H9 (cell line): ENCODE data around the gene VWC2. TPM values are rescaled to one million over a fixed set of nuclear protein-coding genes. Genes with fewer than 3 reads are reported as not detected.

Source experiments
- DNase-seq: peaks from one replicate; pipeline ENCODE4 v3.0.0-alpha.2; 2017
- H2AFZ ChIP-seq: one replicate; pipeline ENCODE4 v1.6.1; 2013; ENCODE audit warnings: mild to moderate bottlenecking, low read length, control low read depth, moderate library complexity
- H2AK5ac ChIP-seq: 2 replicates; pipeline ENCODE4 v1.6.1; 2013; ENCODE audit warnings: low read length, control low read depth, mixed read lengths; ENCODE audit not compliant: insufficient read length
- H2BK120ac ChIP-seq: one replicate; pipeline ENCODE4 v1.6.1; 2013; ENCODE audit warnings: low read depth, mild to moderate bottlenecking, low read length, control low read depth, inconsistent platforms; ENCODE audit not compliant: poor library complexity, severe bottlenecking
- H2BK12ac ChIP-seq: 2 replicates; pipeline ENCODE4 v1.6.1; 2013; ENCODE audit warnings: low read length, control low read depth, mixed read lengths, low read depth; ENCODE audit not compliant: insufficient read length
- H2BK15ac ChIP-seq: 2 replicates; pipeline ENCODE4 v1.6.1; 2013; ENCODE audit warnings: low read depth, low read length, control low read depth
- H2BK20ac ChIP-seq: one replicate; pipeline ENCODE4 v1.6.1; 2013; ENCODE audit warnings: low read depth, mild to moderate bottlenecking, low read length, control low read depth, inconsistent platforms; ENCODE audit not compliant: poor library complexity, severe bottlenecking
- H2BK5ac ChIP-seq: 2 replicates; pipeline ENCODE4 v1.6.1; 2013; ENCODE audit warnings: low read length, control low read depth, mixed read lengths; ENCODE audit not compliant: insufficient read length
- H3K14ac ChIP-seq: 2 replicates; pipeline ENCODE4 v1.6.1; 2013; ENCODE audit warnings: low read length, control low read depth; ENCODE audit not compliant: insufficient read depth
- H3K18ac ChIP-seq: 2 replicates; pipeline ENCODE4 v1.6.1; 2013; ENCODE audit warnings: low read depth, mild to moderate bottlenecking, mixed read lengths, low read length, control low read depth; ENCODE audit not compliant: insufficient read length
- H3K23ac ChIP-seq: 2 replicates; pipeline ENCODE4 v1.6.1; 2013; ENCODE audit warnings: low read length, control low read depth, mixed read lengths, low read depth; ENCODE audit not compliant: insufficient read length
- H3K23me2 ChIP-seq: 2 replicates; pipeline ENCODE4 v1.6.1; 2013; ENCODE audit warnings: low read depth, mild to moderate bottlenecking, mixed read lengths, low read length, control low read depth; ENCODE audit not compliant: insufficient read length, poor library complexity, severe bottlenecking
- H3K27ac ChIP-seq: 2 replicates; pipeline ENCODE4 v1.5.1; 2013; ENCODE audit warnings: low read length, control low read depth, mixed read lengths, low read depth; ENCODE audit not compliant: insufficient read length
- H3K27me3 ChIP-seq: 2 replicates; pipeline ENCODE4 v1.6.1; 2013; ENCODE audit warnings: low read length, control low read depth, inconsistent platforms; ENCODE audit not compliant: insufficient read depth
- H3K4ac ChIP-seq: 2 replicates; pipeline ENCODE4 v1.6.1; 2013; ENCODE audit warnings: low read depth, mild to moderate bottlenecking, control low read depth, inconsistent platforms, low read length, moderate library complexity
- H3K4me1 ChIP-seq: 2 replicates; pipeline ENCODE4 v1.6.1; 2013; ENCODE audit warnings: low read length, control low read depth, inconsistent platforms; ENCODE audit not compliant: insufficient read depth
- H3K4me2 ChIP-seq: 2 replicates; pipeline ENCODE4 v1.6.1; 2013; ENCODE audit warnings: low read length, control low read depth, mixed read lengths; ENCODE audit not compliant: insufficient read length, insufficient read depth
- H3K56ac ChIP-seq: 2 replicates; pipeline ENCODE4 v1.6.1; 2013; ENCODE audit warnings: low read depth, mild to moderate bottlenecking, mixed read lengths, low read length, control low read depth; ENCODE audit not compliant: insufficient read length
- H3K79me1 ChIP-seq: 2 replicates; pipeline ENCODE4 v1.6.1; 2013; ENCODE audit warnings: low read depth, mild to moderate bottlenecking, moderate library complexity, low read length, control low read depth, inconsistent platforms; ENCODE audit not compliant: insufficient read depth, poor library complexity, severe bottlenecking
- H3K79me2 ChIP-seq: 2 replicates; pipeline ENCODE4 v1.6.1; 2013; ENCODE audit warnings: low read length, control low read depth, inconsistent platforms; ENCODE audit not compliant: insufficient read depth
- H3K9ac ChIP-seq: 2 replicates; pipeline ENCODE4 v1.6.1; 2013; ENCODE audit warnings: low read length, control low read depth, mixed read lengths; ENCODE audit not compliant: insufficient read length; ENCODE audit errors: extremely low read depth
- H3K9me3 ChIP-seq: one replicate; pipeline ENCODE4 v1.6.1; 2013; ENCODE audit warnings: low read depth, low read length, inconsistent platforms; ENCODE audit not compliant: control insufficient read depth
- H3T11ph ChIP-seq: one replicate; pipeline ENCODE4 v1.6.1; 2013; ENCODE audit warnings: mild to moderate bottlenecking, low read length, control low read depth, inconsistent platforms
- H4K20me1 ChIP-seq: one replicate; pipeline ENCODE4 v1.6.1; 2013; ENCODE audit not compliant: control insufficient read depth, insufficient read length, insufficient read depth
- H4K5ac ChIP-seq: 2 replicates; pipeline ENCODE4 v1.6.1; 2013; ENCODE audit warnings: low read depth, mild to moderate bottlenecking, mixed read lengths, low read length, control low read depth; ENCODE audit not compliant: insufficient read length
- H4K8ac ChIP-seq: replicated peaks from 2 replicates; pipeline ENCODE4 v1.6.1; 2013; ENCODE audit warnings: low read length, control low read depth, mixed read lengths, low read depth; ENCODE audit not compliant: insufficient read length
- H4K91ac ChIP-seq: 2 replicates; pipeline ENCODE4 v1.6.1; 2013; ENCODE audit warnings: low read depth, mild to moderate bottlenecking, moderate library complexity, mixed read lengths, low read length, control low read depth; ENCODE audit not compliant: insufficient read length
- H3K27ac Mint-ChIP-seq, 3 experiments: 2 replicates in 2 of 3; 3 replicates in 1 of 3; pipeline ENCODE4 v1.8.0; 2020 to 2021; ENCODE audit warnings: mixed read lengths in 3 of 3, mild to moderate bottlenecking in 1 of 3, moderate library complexity in 1 of 3
- H3K27me3 Mint-ChIP-seq: 2 replicates; pipeline ENCODE4 v1.8.0; 2021; ENCODE audit warnings: low read depth, mild to moderate bottlenecking, moderate library complexity, mixed read lengths
- H3K36me3 Mint-ChIP-seq, 3 experiments: 2 replicates in 2 of 3; 3 replicates in 1 of 3; pipeline ENCODE4 v1.8.0; 2020 to 2021; ENCODE audit warnings: low read depth in 3 of 3, mixed read lengths in 3 of 3; ENCODE audit not compliant: insufficient read depth in 1 of 3
- H3K4me1 Mint-ChIP-seq, 2 experiments: 2 replicates each; pipeline ENCODE4 v1.8.0; 2020; ENCODE audit warnings: mixed read lengths in 2 of 2
- H3K4me3 Mint-ChIP-seq, 2 experiments: 2 replicates in 1 of 2; 3 replicates in 1 of 2; pipeline ENCODE4 v1.8.0; 2020 to 2021; ENCODE audit warnings: mild to moderate bottlenecking in 2 of 2, mixed read lengths in 2 of 2, moderate library complexity in 1 of 2
- H3K9me3 Mint-ChIP-seq, 2 experiments: 2 replicates in 1 of 2; 3 replicates in 1 of 2; pipeline ENCODE4 v1.8.0; 2020; ENCODE audit warnings: mild to moderate bottlenecking in 2 of 2, mixed read lengths in 2 of 2, moderate library complexity in 1 of 2
- CTCF ChIP-seq: fragments of 200-600 bp; sonication (generic); conservative IDR thresholded peaks from 3 replicates; pipeline ENCODE4 v1.8.0; 2021; ENCODE audit warnings: antibody characterized with exemption, mild to moderate bottlenecking
- WGBS: extraction: QIAGEN DNeasy Blood & Tissue Kit; methylation state at CpG from one replicate; pipeline ENCODE4 v1.1.7; 2013; ENCODE audit warnings: missing lambda C conversion rate, low lambda C conversion rate, mixed read lengths; ENCODE audit not compliant: insufficient read length; ENCODE audit errors: extremely low coverage; 5-methylcytosine and 5-hydroxymethylcytosine counted together
- total RNA-seq: library from RNA; stranded (reverse); gene quantifications from 2 replicates; pipeline ENCODE4 v1.2.1, GENCODE V29; 2021

Gene VWC2
- total RNA-seq, 1 experiment from 2014 or later = 0.02 TPM

DNA sequence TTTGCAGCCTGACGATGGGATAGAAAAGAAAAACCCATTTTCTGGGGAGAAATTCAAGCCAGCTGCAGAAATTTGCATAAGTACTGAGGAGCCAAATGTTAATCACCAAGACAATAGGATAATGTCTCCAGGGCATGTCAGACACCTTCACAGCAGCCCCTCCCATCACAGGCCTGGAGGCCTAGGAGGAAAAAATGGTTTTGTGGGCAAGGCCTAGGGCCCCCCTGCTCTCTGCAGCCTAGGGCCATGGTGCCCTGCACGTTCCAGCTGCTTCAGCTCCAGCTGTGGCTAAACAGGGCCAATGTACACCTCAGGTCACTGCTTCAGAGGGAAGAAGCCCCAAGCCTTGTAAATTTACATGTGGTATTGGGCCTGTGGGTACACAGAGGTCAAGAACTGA lies 158.2 kb downstream of the VWC2 start:
- Histone ChIP-seq H3K18ac (no peak overlapping the region), H3K4me1 (no peaks in the 10 kb centered on the region), H3K4ac (no peak overlapping the region)

More for the DNA sequence above, 158.2 kb downstream of the VWC2 start:
- H3K23me2 ChIP-seq = no peaks in the 10 kb centered on the region
- no peak overlapping the region for H3K23ac ChIP-seq
- no peak overlapping the region for H4K8ac ChIP-seq
- no peak overlapping the region for H2AK5ac ChIP-seq
- no peak overlapping the region for H3K14ac ChIP-seq
- H3K9ac ChIP-seq = no peak overlapping the region
- Mint-ChIP-seq H3K27me3 (no peaks in the 10 kb centered on the region), H3K36me3 (peaks cover 12 to 23% (median 22%) of the 10 kb centered on the region in 3 experiments), H3K4me1 (no peaks in the 10 kb centered on the region), H3K4me3 (no peak overlapping the region), H3K9me3 (peaks cover 28 to 31% of the 10 kb centered on the region in 2 experiments), H3K27ac (no peak overlapping the region)
- peaks cover 15% of the 10 kb centered on the region for H3K9me3 ChIP-seq
- TF ChIP-seq CTCF = no peak
- no peaks in the 10 kb centered on the region; the same call in 1 of the 2 replicates for H3K27me3 ChIP-seq
- H2BK20ac ChIP-seq = no peak overlapping the region
- no peak overlapping the region for H2BK120ac ChIP-seq
- no peak overlapping the region for H3K56ac ChIP-seq
- H2AFZ ChIP-seq = no peak overlapping the region
- H3K27ac ChIP-seq = no peak overlapping the region
- H3K4me2 ChIP-seq = no peak overlapping the region
- H2BK15ac ChIP-seq = no peak overlapping the region
- no peak for DNase-seq
- no peak overlapping the region for H4K91ac ChIP-seq
- no peaks in the 10 kb centered on the region for H4K20me1 ChIP-seq
- no peak overlapping the region for H2BK5ac ChIP-seq
- no peak overlapping the region for H2BK12ac ChIP-seq
- H3K79me1 ChIP-seq = no peaks in the 10 kb centered on the region
- no peak overlapping the region for H3T11ph ChIP-seq
- no peaks in the 10 kb centered on the region for H3K79me2 ChIP-seq
- no CpG with 5 or more reads among the region's 2 CpGs for WGBS
- H4K5ac ChIP-seq = no peak overlapping the region
